WTC11 (cell line): ENCODE measurements around the gene CCDC167. TPM values are rescaled to one million over a fixed set of nuclear protein-coding genes. Genes with fewer than 3 reads are reported as not detected.

ENCODE experiments used
- ATAC-seq: fragments of 200-7000 bp; cut with Tn5 transposase; 2 replicates; pipeline ENCODE4 v1.10.0; 2021; ENCODE audit warnings: mild to moderate bottlenecking, moderate library complexity
- CTCF ChIA-PET: fragments of 300-600 bp; sonication (Branson Sonifier 250); formaldehyde crosslinking; loops from one replicate; lab custom pipeline; 2021; ENCODE audit warnings: antibody characterized with exemption; lab: Charles Lee
- POLR2A ChIA-PET: fragments of 350-600 bp; sonication (Branson Sonifier 250); formaldehyde crosslinking; loops from one replicate; lab custom pipeline; 2021; ENCODE audit warnings: antibody characterized with exemption; lab: Charles Lee
- DNase-seq: peaks from one replicate; pipeline ENCODE4 v3.0.0; 2021; ENCODE audit warnings: low spot score
- H3K27ac Mint-ChIP-seq: 2 replicates; pipeline ENCODE4 v1.8.0; 2021; ENCODE audit warnings: mixed read lengths
- H3K27me3 Mint-ChIP-seq: 2 replicates; pipeline ENCODE4 v1.8.0; 2021; ENCODE audit warnings: low read depth, mild to moderate bottlenecking, moderate library complexity, mixed read lengths
- H3K36me3 Mint-ChIP-seq: 2 replicates; pipeline ENCODE4 v1.8.0; 2021; ENCODE audit warnings: mixed read lengths
- H3K4me1 Mint-ChIP-seq: 2 replicates; pipeline ENCODE4 v1.8.0; 2022; ENCODE audit warnings: mixed read lengths
- H3K4me3 Mint-ChIP-seq: 2 replicates; pipeline ENCODE4 v1.8.0; 2021; ENCODE audit warnings: mild to moderate bottlenecking, moderate library complexity, mixed read lengths
- H3K9me3 Mint-ChIP-seq: 2 replicates; pipeline ENCODE4 v1.8.0; 2021; ENCODE audit warnings: mixed read lengths
- AR ChIP-seq: fragments of 250-450 bp; sonication (Bioruptor Pico); IDR thresholded peaks from 2 replicates; pipeline ENCODE4 v1.9.0; 2021; ENCODE audit warnings: mild to moderate bottlenecking
- ATF6 ChIP-seq: sonication (generic); formaldehyde crosslinking; IDR thresholded peaks from 2 replicates; pipeline ENCODE4 v1.8.1; 2023; ENCODE audit warnings: mild to moderate bottlenecking, missing genetic modification reagents
- EMX1 ChIP-seq: fragments of 250-450 bp; sonication (Bioruptor Pico); IDR thresholded peaks from 2 replicates; pipeline ENCODE4 v1.8.0; 2021; ENCODE audit warnings: mild to moderate bottlenecking
- ERG ChIP-seq: fragments of 250-450 bp; sonication (Bioruptor Pico); IDR thresholded peaks from 2 replicates; pipeline ENCODE4 v1.8.0; 2021; ENCODE audit warnings: mild to moderate bottlenecking
- GRHL2 ChIP-seq: fragments of 250-450 bp; sonication (Bioruptor Pico); IDR thresholded peaks from 2 replicates; pipeline ENCODE4 v1.8.0; 2022; ENCODE audit warnings: mild to moderate bottlenecking, moderate library complexity; ENCODE audit not compliant: insufficient replicate concordance, severe bottlenecking
- NFATC4 ChIP-seq: fragments of 250-450 bp; sonication (Bioruptor Pico); IDR thresholded peaks from 2 replicates; pipeline ENCODE4 v1.9.0; 2021; ENCODE audit warnings: mild to moderate bottlenecking
- OVOL2 ChIP-seq: fragments of 250-450 bp; sonication (Bioruptor Pico); IDR thresholded peaks from 2 replicates; pipeline ENCODE4 v1.9.0; 2021; ENCODE audit warnings: mild to moderate bottlenecking, borderline replicate concordance
- PRRX2 ChIP-seq: fragments of 250-450 bp; sonication (Bioruptor Pico); IDR thresholded peaks from 2 replicates; pipeline ENCODE4 v1.8.0; 2021; ENCODE audit warnings: mild to moderate bottlenecking
- SOX15 ChIP-seq: fragments of 250-450 bp; sonication (Bioruptor Pico); IDR thresholded peaks from 2 replicates; pipeline ENCODE4 v1.9.0; 2021; ENCODE audit warnings: mild to moderate bottlenecking
- SP1 ChIP-seq: sonication (generic); formaldehyde crosslinking; conservative IDR thresholded peaks from 2 replicates; pipeline ENCODE4 v1.8.1; 2022; ENCODE audit warnings: missing genetic modification reagents
- ZMAT4 ChIP-seq: fragments of 250-450 bp; sonication (Bioruptor Pico); IDR thresholded peaks from 2 replicates; pipeline ENCODE4 v1.9.0; 2021; ENCODE audit warnings: mild to moderate bottlenecking
- ZNF121 ChIP-seq: sonication (generic); formaldehyde crosslinking; IDR thresholded peaks from 2 replicates; pipeline ENCODE4 v1.8.0; 2023; ENCODE audit warnings: missing genetic modification reagents
- total RNA-seq: library from RNA; stranded (reverse); gene quantifications from 3 replicates; pipeline ENCODE4 v1.2.3, GENCODE V29; 2021
- TF ChIP-seq, protein P1 (sequence below): fragments of 200-600 bp; IDR thresholded peaks from 2 replicates; pipeline ENCODE4 v1.8.0; 2022; ENCODE audit warnings: antibody characterized with exemption
- TF ChIP-seq, protein P2 (sequence below): sonication (generic); formaldehyde crosslinking; IDR thresholded peaks from 2 replicates; pipeline ENCODE4 v1.8.0; 2023; ENCODE audit warnings: mild to moderate bottlenecking, missing genetic modification reagents
- TF ChIP-seq, protein P3 (sequence below): sonication (generic); formaldehyde crosslinking; IDR thresholded peaks from 2 replicates; pipeline ENCODE4 v1.8.0; 2023; ENCODE audit warnings: missing genetic modification reagents, mild to moderate bottlenecking, borderline replicate concordance
- TF ChIP-seq, protein P4 (sequence below): sonication (generic); formaldehyde crosslinking; IDR thresholded peaks from 2 replicates; pipeline ENCODE4 v1.8.1; 2023; ENCODE audit warnings: mild to moderate bottlenecking, missing genetic modification reagents, moderate library complexity

The CCDC167 gene
- total RNA-seq, 1 experiment from 2014 or later = 19.1 TPM

DNA sequence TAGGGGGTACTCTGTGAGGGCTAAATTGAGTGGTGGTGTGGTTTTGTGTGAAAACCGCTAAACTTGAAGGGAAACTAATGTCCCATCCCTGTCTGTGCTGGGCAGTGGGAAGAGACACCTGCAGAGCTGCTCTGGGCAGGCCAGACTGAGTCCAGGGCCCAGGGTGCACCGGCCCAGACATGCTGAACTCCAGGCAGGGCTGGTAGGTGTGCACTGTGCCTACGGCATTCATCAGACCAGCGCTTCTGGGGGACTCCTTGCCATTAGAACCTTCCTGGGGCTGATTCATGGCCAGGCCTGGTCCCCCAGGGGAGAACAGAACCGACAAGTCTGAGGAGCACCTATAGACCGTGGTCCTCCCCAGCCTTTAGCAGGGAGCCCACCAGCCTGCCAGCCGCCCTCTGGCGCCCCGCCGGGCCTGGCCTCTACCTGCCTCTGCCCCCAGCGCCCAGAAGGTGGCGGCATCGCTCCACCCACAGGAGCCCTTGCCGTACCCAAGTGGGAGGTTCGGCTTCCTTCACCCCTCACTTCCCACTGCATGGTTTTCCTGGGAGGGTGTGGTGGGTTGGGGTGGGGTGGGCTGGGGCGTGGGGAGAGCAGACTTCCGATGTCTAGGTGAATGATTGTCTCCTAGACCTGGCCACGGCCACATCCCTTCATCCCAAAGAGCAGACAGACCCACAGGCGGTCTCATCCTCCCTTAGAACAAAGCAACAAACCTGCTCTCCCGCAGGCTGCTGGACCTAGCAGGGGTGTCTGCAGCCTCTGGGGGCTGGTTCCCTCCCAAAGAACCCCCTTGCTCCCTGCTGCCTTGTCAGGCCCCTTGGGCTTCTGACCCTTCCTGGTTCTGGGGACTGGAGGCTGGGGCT is 15.5 kb downstream of the CCDC167 start:
- Mint-ChIP-seq H3K27ac (no peak overlapping the region), H3K36me3 (peaks cover 6% of the 10 kb centered on the region; the same call in 1 of the 2 replicates), H3K9me3 (no peaks in the 10 kb centered on the region), H3K4me3 (no peak overlapping the region), H3K4me1 (peaks cover 21% of the 10 kb centered on the region), H3K27me3 (no peaks in the 10 kb centered on the region)
- ATAC-seq (peak; percentile 78), DNase-seq (peak; percentile 82)
- CTCF ChIA-PET = interaction anchor here (0.5 to 2.2 kb wide), 21 partner anchors 16 to 1086 kb away, joined by 3 to 34 read pairs (median 4); partner anchors contain the start of gene CCDC167
- TF ChIP-seq, protein P1, sequence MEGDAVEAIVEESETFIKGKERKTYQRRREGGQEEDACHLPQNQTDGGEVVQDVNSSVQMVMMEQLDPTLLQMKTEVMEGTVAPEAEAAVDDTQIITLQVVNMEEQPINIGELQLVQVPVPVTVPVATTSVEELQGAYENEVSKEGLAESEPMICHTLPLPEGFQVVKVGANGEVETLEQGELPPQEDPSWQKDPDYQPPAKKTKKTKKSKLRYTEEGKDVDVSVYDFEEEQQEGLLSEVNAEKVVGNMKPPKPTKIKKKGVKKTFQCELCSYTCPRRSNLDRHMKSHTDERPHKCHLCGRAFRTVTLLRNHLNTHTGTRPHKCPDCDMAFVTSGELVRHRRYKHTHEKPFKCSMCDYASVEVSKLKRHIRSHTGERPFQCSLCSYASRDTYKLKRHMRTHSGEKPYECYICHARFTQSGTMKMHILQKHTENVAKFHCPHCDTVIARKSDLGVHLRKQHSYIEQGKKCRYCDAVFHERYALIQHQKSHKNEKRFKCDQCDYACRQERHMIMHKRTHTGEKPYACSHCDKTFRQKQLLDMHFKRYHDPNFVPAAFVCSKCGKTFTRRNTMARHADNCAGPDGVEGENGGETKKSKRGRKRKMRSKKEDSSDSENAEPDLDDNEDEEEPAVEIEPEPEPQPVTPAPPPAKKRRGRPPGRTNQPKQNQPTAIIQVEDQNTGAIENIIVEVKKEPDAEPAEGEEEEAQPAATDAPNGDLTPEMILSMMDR = peak; percentile 72
- 0 out of 2 replicates have a peak, but pooled peaks have one; percentile 22 for TF ChIP-seq SP1 (CRISPR knock-in tag)
- no peak for TF ChIP-seq PRRX2 (CRISPR knock-in tag)
- TF ChIP-seq NFATC4 = no peak
- no peak for TF ChIP-seq SOX15 (CRISPR knock-in tag)
- TF ChIP-seq, protein P2, sequence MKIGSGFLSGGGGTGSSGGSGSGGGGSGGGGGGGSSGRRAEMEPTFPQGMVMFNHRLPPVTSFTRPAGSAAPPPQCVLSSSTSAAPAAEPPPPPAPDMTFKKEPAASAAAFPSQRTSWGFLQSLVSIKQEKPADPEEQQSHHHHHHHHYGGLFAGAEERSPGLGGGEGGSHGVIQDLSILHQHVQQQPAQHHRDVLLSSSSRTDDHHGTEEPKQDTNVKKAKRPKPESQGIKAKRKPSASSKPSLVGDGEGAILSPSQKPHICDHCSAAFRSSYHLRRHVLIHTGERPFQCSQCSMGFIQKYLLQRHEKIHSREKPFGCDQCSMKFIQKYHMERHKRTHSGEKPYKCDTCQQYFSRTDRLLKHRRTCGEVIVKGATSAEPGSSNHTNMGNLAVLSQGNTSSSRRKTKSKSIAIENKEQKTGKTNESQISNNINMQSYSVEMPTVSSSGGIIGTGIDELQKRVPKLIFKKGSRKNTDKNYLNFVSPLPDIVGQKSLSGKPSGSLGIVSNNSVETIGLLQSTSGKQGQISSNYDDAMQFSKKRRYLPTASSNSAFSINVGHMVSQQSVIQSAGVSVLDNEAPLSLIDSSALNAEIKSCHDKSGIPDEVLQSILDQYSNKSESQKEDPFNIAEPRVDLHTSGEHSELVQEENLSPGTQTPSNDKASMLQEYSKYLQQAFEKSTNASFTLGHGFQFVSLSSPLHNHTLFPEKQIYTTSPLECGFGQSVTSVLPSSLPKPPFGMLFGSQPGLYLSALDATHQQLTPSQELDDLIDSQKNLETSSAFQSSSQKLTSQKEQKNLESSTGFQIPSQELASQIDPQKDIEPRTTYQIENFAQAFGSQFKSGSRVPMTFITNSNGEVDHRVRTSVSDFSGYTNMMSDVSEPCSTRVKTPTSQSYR (CRISPR knock-in tag) = no peak
- TF ChIP-seq GRHL2 (CRISPR knock-in tag) = no peak
- no peak for TF ChIP-seq ZNF121 (CRISPR knock-in tag)
- TF ChIP-seq AR = no peak
- POLR2A ChIA-PET = no interaction called here

GRCh38 chr6:37483252-37483901 is 16.3 kb downstream of the CCDC167 start:
- no peak for ATAC-seq
- DNase-seq = no peak
- Mint-ChIP-seq H3K9me3 (no peaks in the 10 kb centered on the region), H3K4me1 (peaks cover 18% of the 10 kb centered on the region), H3K27ac (no peak overlapping the region; the same call in 1 of the 2 replicates), H3K27me3 (no peaks in the 10 kb centered on the region), H3K4me3 (no peak overlapping the region), H3K36me3 (peaks cover 6% of the 10 kb centered on the region; the same call in 1 of the 2 replicates)
- CTCF ChIA-PET = interaction anchor here (2.2 kb wide), 1 partner anchor 82 kb away, joined by 34 read pairs; no protein-coding TSS in a partner anchor
- POLR2A ChIA-PET = no interaction called here
- TF ChIP-seq, protein P3, sequence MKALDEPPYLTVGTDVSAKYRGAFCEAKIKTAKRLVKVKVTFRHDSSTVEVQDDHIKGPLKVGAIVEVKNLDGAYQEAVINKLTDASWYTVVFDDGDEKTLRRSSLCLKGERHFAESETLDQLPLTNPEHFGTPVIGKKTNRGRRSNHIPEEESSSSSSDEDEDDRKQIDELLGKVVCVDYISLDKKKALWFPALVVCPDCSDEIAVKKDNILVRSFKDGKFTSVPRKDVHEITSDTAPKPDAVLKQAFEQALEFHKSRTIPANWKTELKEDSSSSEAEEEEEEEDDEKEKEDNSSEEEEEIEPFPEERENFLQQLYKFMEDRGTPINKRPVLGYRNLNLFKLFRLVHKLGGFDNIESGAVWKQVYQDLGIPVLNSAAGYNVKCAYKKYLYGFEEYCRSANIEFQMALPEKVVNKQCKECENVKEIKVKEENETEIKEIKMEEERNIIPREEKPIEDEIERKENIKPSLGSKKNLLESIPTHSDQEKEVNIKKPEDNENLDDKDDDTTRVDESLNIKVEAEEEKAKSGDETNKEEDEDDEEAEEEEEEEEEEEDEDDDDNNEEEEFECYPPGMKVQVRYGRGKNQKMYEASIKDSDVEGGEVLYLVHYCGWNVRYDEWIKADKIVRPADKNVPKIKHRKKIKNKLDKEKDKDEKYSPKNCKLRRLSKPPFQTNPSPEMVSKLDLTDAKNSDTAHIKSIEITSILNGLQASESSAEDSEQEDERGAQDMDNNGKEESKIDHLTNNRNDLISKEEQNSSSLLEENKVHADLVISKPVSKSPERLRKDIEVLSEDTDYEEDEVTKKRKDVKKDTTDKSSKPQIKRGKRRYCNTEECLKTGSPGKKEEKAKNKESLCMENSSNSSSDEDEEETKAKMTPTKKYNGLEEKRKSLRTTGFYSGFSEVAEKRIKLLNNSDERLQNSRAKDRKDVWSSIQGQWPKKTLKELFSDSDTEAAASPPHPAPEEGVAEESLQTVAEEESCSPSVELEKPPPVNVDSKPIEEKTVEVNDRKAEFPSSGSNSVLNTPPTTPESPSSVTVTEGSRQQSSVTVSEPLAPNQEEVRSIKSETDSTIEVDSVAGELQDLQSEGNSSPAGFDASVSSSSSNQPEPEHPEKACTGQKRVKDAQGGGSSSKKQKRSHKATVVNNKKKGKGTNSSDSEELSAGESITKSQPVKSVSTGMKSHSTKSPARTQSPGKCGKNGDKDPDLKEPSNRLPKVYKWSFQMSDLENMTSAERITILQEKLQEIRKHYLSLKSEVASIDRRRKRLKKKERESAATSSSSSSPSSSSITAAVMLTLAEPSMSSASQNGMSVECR (CRISPR knock-in tag) = no peak
- TF ChIP-seq ERG (CRISPR knock-in tag) (no peak), OVOL2 (CRISPR knock-in tag) (no peak), ZMAT4 (no peak), EMX1 (CRISPR knock-in tag) (no peak), ATF6 (no peak)
- TF ChIP-seq, protein P4, sequence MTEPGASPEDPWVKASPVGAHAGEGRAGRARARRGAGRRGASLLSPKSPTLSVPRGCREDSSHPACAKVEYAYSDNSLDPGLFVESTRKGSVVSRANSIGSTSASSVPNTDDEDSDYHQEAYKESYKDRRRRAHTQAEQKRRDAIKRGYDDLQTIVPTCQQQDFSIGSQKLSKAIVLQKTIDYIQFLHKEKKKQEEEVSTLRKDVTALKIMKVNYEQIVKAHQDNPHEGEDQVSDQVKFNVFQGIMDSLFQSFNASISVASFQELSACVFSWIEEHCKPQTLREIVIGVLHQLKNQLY (CRISPR knock-in tag) = no peak
